ENCODE results near the gene HIVEP3. TPM values are rescaled to one million over a fixed set of nuclear protein-coding genes. Genes with fewer than 3 reads are reported as not detected.

The HIVEP3 gene
- total RNA-seq, 1 donor from 2014 or later = 73.9 TPM

GRCh38 chr1:41475859-41476567 lies 442.7 kb downstream of the HIVEP3 start:
- Mint-ChIP-seq H3K4me1 (no peaks in the 10 kb centered on the region), H3K9me3 (no peaks in the 10 kb centered on the region), H3K27me3 (peaks cover 13% of the 10 kb centered on the region), H3K4me3 (no peak overlapping the region), H3K27ac (no peak overlapping the region), H3K36me3 (ENCODE audit: low read depth) (no peaks in the 10 kb centered on the region)
- no peak for DNase-seq
- intact Hi-C loops (cut with micrococcal nuclease) = no loop called here

GRCh38 chr1:41475346-41475745 lies 443.4 kb downstream of the HIVEP3 start:
- Mint-ChIP-seq H3K27me3 (peaks cover 13% of the 10 kb centered on the region), H3K4me1 (no peaks in the 10 kb centered on the region), H3K4me3 (no peak overlapping the region), H3K9me3 (no peaks in the 10 kb centered on the region), H3K27ac (no peak overlapping the region), H3K36me3 (ENCODE audit: low read depth) (no peaks in the 10 kb centered on the region)
- intact Hi-C loops (cut with micrococcal nuclease) = no loop called here
- DNase-seq = no peak

GRCh38 chr1:41474490-41475271 lies 444.0 kb downstream of the HIVEP3 start:
- peaks cover 12% of the 10 kb centered on the region for H3K27me3 Mint-ChIP-seq
- H3K36me3 Mint-ChIP-seq (ENCODE audit: low read depth) = no peaks in the 10 kb centered on the region
- no peak overlapping the region for H3K4me3 Mint-ChIP-seq
- DNase-seq = no peak
- no peaks in the 10 kb centered on the region for H3K9me3 Mint-ChIP-seq
- no peak overlapping the region for H3K27ac Mint-ChIP-seq
- H3K4me1 Mint-ChIP-seq = no peaks in the 10 kb centered on the region
- intact Hi-C loops (cut with micrococcal nuclease) = no loop called here

- DNase-seq = no peak
- H3K4me3 Mint-ChIP-seq = no peak overlapping the region
- H3K9me3 Mint-ChIP-seq = no peaks in the 10 kb centered on the region
- no peak overlapping the region for H3K27ac Mint-ChIP-seq
- H3K4me1 Mint-ChIP-seq = no peaks in the 10 kb centered on the region
- no peaks in the 10 kb centered on the region for H3K36me3 Mint-ChIP-seq (ENCODE audit: low read depth)
- peaks cover 11% of the 10 kb centered on the region for H3K27me3 Mint-ChIP-seq
- intact Hi-C loops (cut with micrococcal nuclease) = no loop called here
These were observed 444.9 kb downstream of the HIVEP3 start for GRCh38 chr1:41473738-41474362.

GRCh38 chr1:41471658-41472057 lies 447.1 kb downstream of the HIVEP3 start:
- DNase-seq = no peak
- Mint-ChIP-seq H3K36me3 (ENCODE audit: low read depth) (no peaks in the 10 kb centered on the region), H3K4me3 (no peak overlapping the region), H3K9me3 (no peaks in the 10 kb centered on the region), H3K4me1 (no peaks in the 10 kb centered on the region), H3K27ac (no peak overlapping the region), H3K27me3 (peaks cover 11% of the 10 kb centered on the region)
- intact Hi-C loops (cut with micrococcal nuclease) = no loop called here

- H3K4me1 Mint-ChIP-seq = no peaks in the 10 kb centered on the region
- no peak for DNase-seq
- H3K27ac Mint-ChIP-seq = no peak overlapping the region
- peaks cover 9% of the 10 kb centered on the region for H3K27me3 Mint-ChIP-seq
- H3K9me3 Mint-ChIP-seq = no peaks in the 10 kb centered on the region
- no peak overlapping the region for H3K4me3 Mint-ChIP-seq
- no peaks in the 10 kb centered on the region for H3K36me3 Mint-ChIP-seq (ENCODE audit: low read depth)
- intact Hi-C loops (cut with micrococcal nuclease) = no loop called here
These were observed 449.0 kb downstream of the HIVEP3 start for GRCh38 chr1:41469706-41470105.

- Mint-ChIP-seq H3K4me1 (no peaks in the 10 kb centered on the region), H3K4me3 (no peak overlapping the region), H3K27ac (no peak overlapping the region), H3K36me3 (ENCODE audit: low read depth) (no peaks in the 10 kb centered on the region), H3K9me3 (no peaks in the 10 kb centered on the region), H3K27me3 (peaks cover 9% of the 10 kb centered on the region)
- DNase-seq = no peak
- intact Hi-C loops (cut with micrococcal nuclease) = no loop called here
These were observed 450.5 kb downstream of the HIVEP3 start for GRCh38 chr1:41468122-41468762.

GRCh38 chr1:41467673-41468072 lies 451.0 kb downstream of the HIVEP3 start:
- Mint-ChIP-seq H3K36me3 (ENCODE audit: low read depth) (no peaks in the 10 kb centered on the region), H3K27ac (no peak overlapping the region), H3K4me3 (no peak overlapping the region), H3K9me3 (no peaks in the 10 kb centered on the region), H3K4me1 (no peaks in the 10 kb centered on the region), H3K27me3 (peaks cover 6% of the 10 kb centered on the region)
- intact Hi-C loops (cut with micrococcal nuclease) = no loop called here
- DNase-seq = no peak

GRCh38 chr1:41466146-41466545 lies 452.6 kb downstream of the HIVEP3 start:
- Mint-ChIP-seq H3K4me3 (no peak overlapping the region), H3K9me3 (no peaks in the 10 kb centered on the region), H3K27ac (no peak overlapping the region), H3K4me1 (no peaks in the 10 kb centered on the region), H3K36me3 (ENCODE audit: low read depth) (no peaks in the 10 kb centered on the region), H3K27me3 (peaks cover 2% of the 10 kb centered on the region)
- intact Hi-C loops (cut with micrococcal nuclease) = no loop called here
- no peak for DNase-seq

GRCh38 chr1:41465741-41466140 lies 453.0 kb downstream of the HIVEP3 start:
- DNase-seq = no peak
- intact Hi-C loops (cut with micrococcal nuclease) = no loop called here
- Mint-ChIP-seq H3K4me1 (no peaks in the 10 kb centered on the region), H3K9me3 (no peaks in the 10 kb centered on the region), H3K27me3 (peaks cover 2% of the 10 kb centered on the region), H3K36me3 (ENCODE audit: low read depth) (no peaks in the 10 kb centered on the region), H3K27ac (no peak overlapping the region), H3K4me3 (no peak overlapping the region)

- H3K36me3 Mint-ChIP-seq (ENCODE audit: low read depth) = no peaks in the 10 kb centered on the region
- H3K9me3 Mint-ChIP-seq = no peaks in the 10 kb centered on the region
- no peak overlapping the region for H3K4me3 Mint-ChIP-seq
- no peaks in the 10 kb centered on the region for H3K4me1 Mint-ChIP-seq
- intact Hi-C loops (cut with micrococcal nuclease) = no loop called here
- H3K27me3 Mint-ChIP-seq = peaks cover 3% of the 10 kb centered on the region
- DNase-seq = no peak
- no peak overlapping the region for H3K27ac Mint-ChIP-seq
These were observed 453.8 kb downstream of the HIVEP3 start for GRCh38 chr1:41464885-41465284.

GRCh38 chr1:41463516-41463915 lies 455.2 kb downstream of the HIVEP3 start:
- no peak for DNase-seq
- H3K36me3 Mint-ChIP-seq (ENCODE audit: low read depth) = no peaks in the 10 kb centered on the region
- no peaks in the 10 kb centered on the region for H3K4me1 Mint-ChIP-seq
- peaks cover 4% of the 10 kb centered on the region for H3K27me3 Mint-ChIP-seq
- H3K9me3 Mint-ChIP-seq = no peaks in the 10 kb centered on the region
- H3K4me3 Mint-ChIP-seq = no peak overlapping the region
- intact Hi-C loops (cut with micrococcal nuclease) = no loop called here
- H3K27ac Mint-ChIP-seq = no peak overlapping the region

- no peak for DNase-seq
- no peak overlapping the region for H3K27ac Mint-ChIP-seq
- no peak overlapping the region for H3K4me3 Mint-ChIP-seq
- intact Hi-C loops (cut with micrococcal nuclease) = no loop called here
- H3K36me3 Mint-ChIP-seq (ENCODE audit: low read depth) = no peaks in the 10 kb centered on the region
- H3K9me3 Mint-ChIP-seq = no peaks in the 10 kb centered on the region
- H3K4me1 Mint-ChIP-seq = no peaks in the 10 kb centered on the region
- H3K27me3 Mint-ChIP-seq = peaks cover 4% of the 10 kb centered on the region
These were observed 456.1 kb downstream of the HIVEP3 start for GRCh38 chr1:41462680-41463004.
